ENCODE data around the gene KLHL40. TPM values are rescaled to one million over a fixed set of nuclear protein-coding genes. Genes with fewer than 3 reads are reported as not detected.

Gene KLHL40
- total RNA-seq, 1 experiment from 2014 or later: not detected

- Histone ChIP-seq H4K91ac (ENCODE audit: insufficient read length, low read depth, low read length) (no peak within 1 kb of the TSS), H3K23ac (ENCODE audit: insufficient read length, low read depth, low read length) (no peak within 1 kb of the TSS), H3K14ac (ENCODE audit: insufficient read depth, low read length) (no peak within 1 kb of the TSS; the same call in 1 of the 2 replicates), H2BK5ac (ENCODE audit: insufficient read length, low read length) (no peak within 1 kb of the TSS), H4K20me1 (ENCODE audit: control insufficient read depth, insufficient read depth, insufficient read length) (no peaks in the 10 kb centered on the region), H4K5ac (ENCODE audit: insufficient read length, low read depth, low read length) (no peak within 1 kb of the TSS), H2BK120ac (ENCODE audit: low read depth, low read length, poor library complexity, severe bottlenecking) (no peak within 1 kb of the TSS), H2AK5ac (ENCODE audit: insufficient read length, low read length) (no peak within 1 kb of the TSS), H3K23me2 (ENCODE audit: insufficient read length, low read depth, low read length, poor library complexity, severe bottlenecking) (no peaks in the 10 kb centered on the region), H3K9me3 (ENCODE audit: control insufficient read depth, low read depth, low read length) (no peaks in the 10 kb centered on the region), H4K8ac (replicated peaks; ENCODE audit: insufficient read length, low read depth, low read length) (no peak within 1 kb of the TSS), H3T11ph (ENCODE audit: low read length) (no peak within 1 kb of the TSS), H2BK15ac (ENCODE audit: low read depth, low read length) (no peak within 1 kb of the TSS), H3K27ac (ENCODE audit: insufficient read length, low read depth, low read length) (no peak within 1 kb of the TSS), H3K18ac (ENCODE audit: insufficient read length, low read depth, low read length) (no peak within 1 kb of the TSS), H2BK12ac (ENCODE audit: insufficient read length, low read depth, low read length) (no peak within 1 kb of the TSS), H2BK20ac (ENCODE audit: low read depth, low read length, poor library complexity, severe bottlenecking) (no peak within 1 kb of the TSS), H3K4me1 (ENCODE audit: insufficient read depth, low read length) (no peaks in the 10 kb centered on the region), H3K56ac (ENCODE audit: insufficient read length, low read depth, low read length) (no peak within 1 kb of the TSS), H3K4me2 (ENCODE audit: insufficient read depth, insufficient read length, low read length) (no peak within 1 kb of the TSS), H3K27me3 (ENCODE audit: insufficient read depth, low read length) (no peaks in the 10 kb centered on the region; the same call in 1 of the 2 replicates), H3K4ac (ENCODE audit: low read depth, low read length) (no peak within 1 kb of the TSS), H2AFZ (ENCODE audit: low read length) (no peak within 1 kb of the TSS), H3K9ac (ENCODE audit: extremely low read depth, insufficient read length, low read length) (no peak within 1 kb of the TSS), H3K79me1 (ENCODE audit: insufficient read depth, low read depth, low read length, poor library complexity, severe bottlenecking) (no peaks in the 10 kb centered on the region), H3K79me2 (ENCODE audit: insufficient read depth, low read length) (no peaks in the 10 kb centered on the region)
- no peak for TF ChIP-seq CTCF (conservative IDR thresholded peaks at IDR 0.05)
- no peak within 1 kb of the TSS; a peak in 1 of 5 replicates for H3K4me3 Mint-ChIP-seq
- 0 out of 7 replicates have a peak within 1 kb of the TSS, but pooled peaks of 1 of the 3 experiments have one; percentile 24 for H3K27ac Mint-ChIP-seq
- no peaks in the 10 kb centered on the region for H3K9me3 Mint-ChIP-seq
- peaks cover 11 to 22% of the 10 kb centered on the region in 2 experiments for H3K4me1 Mint-ChIP-seq
- peak; percentile 31 for DNase-seq
- H3K36me3 Mint-ChIP-seq (ENCODE audit: insufficient read depth in 1 of 3, low read depth in 3 of 3): no peaks in the 10 kb centered on the region; a peak in 1 of 7 replicates
- H3K27me3 Mint-ChIP-seq (ENCODE audit: low read depth): peaks cover 2% of the 10 kb centered on the region; the same call in 1 of the 2 replicates
- WGBS (ENCODE audit: extremely low coverage, insufficient read length, low lambda C conversion rate): no CpG with 5 or more reads among the region's 21 CpGs
These were observed 17.0 kb downstream of the KLHL40 start, which contains the start of gene HHATL for GRCh38 chr3:42702066-42702951. Gene HHATL (minus strand): TSS chr3:42702798. CDS start chr3:42700826, 1,972 bp downstream.

Data from H9 (cell line).